AG04450 (cell line): ENCODE measurements around the gene EIF3B. TPM values are rescaled to one million over a fixed set of nuclear protein-coding genes. Genes with fewer than 3 reads are reported as not detected.

Source experiments
- CTCF ChIA-PET: fragments of 300-600, 350-600 bp; formaldehyde crosslinking; extraction: SDS; loops from one replicate; lab custom pipeline; 2022; ENCODE audit warnings: antibody characterized with exemption, inconsistent platforms; lab: Charles Lee
- POLR2A ChIA-PET: fragments of 350-600 bp; formaldehyde crosslinking; extraction: SDS; loops from one replicate; lab custom pipeline; 2021; ENCODE audit warnings: antibody characterized with exemption, inconsistent platforms; lab: Yijun Ruan, JAX
- DNase-seq: peaks from one replicate; pipeline ENCODE4 v3.0.0-alpha.2; 2011; ENCODE audit warnings: low read depth, low spot score
- H3K27ac ChIP-seq: one replicate; pipeline ENCODE4 v1.5.1; 2012; ENCODE audit warnings: low read depth, low read length, control low read depth
- H3K27me3 ChIP-seq: one replicate; pipeline ENCODE4 v1.6.0; 2012; ENCODE audit warnings: low read length; ENCODE audit not compliant: control insufficient read depth, insufficient read depth
- H3K4me3 ChIP-seq: 2 replicates; pipeline ENCODE4 v1.5.1; 2011; ENCODE audit warnings: mild to moderate bottlenecking, low read depth, low read length, control low read depth
- H3K9me3 ChIP-seq: 2 replicates; pipeline ENCODE4 v1.5.1; 2012; ENCODE audit warnings: low read length; ENCODE audit not compliant: control insufficient read depth, insufficient read depth
- CTCF ChIP-seq: IDR thresholded peaks from 2 replicates; pipeline ENCODE4 v1.5.1; 2011; ENCODE audit warnings: low read depth, low read length, control low read depth, inconsistent platforms
- polyA plus RNA-seq: library from polyadenylated mRNA; depleted of rRNA; stranded (reverse); fragments of >200 nt; gene quantifications from 2 replicates; pipeline ENCODE4 v1.2.3, GENCODE V29; 2011

Gene EIF3B
- polyA plus RNA-seq, 1 experiment = 110 TPM

- Histone ChIP-seq H3K4me3 (no peak overlapping the region), H3K9me3 (no peaks in the 10 kb centered on the region), H3K27me3 (no peaks in the 10 kb centered on the region), H3K27ac (no peak overlapping the region)
- CTCF ChIA-PET = no interaction called here
- POLR2A ChIA-PET = no interaction called here
- TF ChIP-seq CTCF = no peak
- no peak for DNase-seq
Observed at GRCh38 chr7:2372724-2373123, 18.1 kb downstream of the EIF3B start.

- Histone ChIP-seq H3K27ac (no peak overlapping the region), H3K27me3 (no peaks in the 10 kb centered on the region), H3K9me3 (no peaks in the 10 kb centered on the region), H3K4me3 (no peak overlapping the region)
- no peak for DNase-seq
- POLR2A ChIA-PET = no interaction called here
- CTCF ChIA-PET = no interaction called here
- no peak for TF ChIP-seq CTCF
Observed at GRCh38 chr7:2373124-2373556, 18.5 kb downstream of the EIF3B start.

- Histone ChIP-seq H3K27me3 (no peaks in the 10 kb centered on the region), H3K9me3 (no peaks in the 10 kb centered on the region), H3K27ac (no peak overlapping the region), H3K4me3 (no peak overlapping the region)
- TF ChIP-seq CTCF = no peak
- CTCF ChIA-PET = no interaction called here
- POLR2A ChIA-PET = no interaction called here
- no peak for DNase-seq
Observed at GRCh38 chr7:2373646-2374045, 19.0 kb downstream of the EIF3B start.

GRCh38 chr7:2374401-2374800 is 19.8 kb downstream of the EIF3B start:
- no peak for TF ChIP-seq CTCF
- CTCF ChIA-PET = no interaction called here

GRCh38 chr7:2374830-2375728 is 20.5 kb downstream of the EIF3B start:
- Histone ChIP-seq H3K9me3 (no peaks in the 10 kb centered on the region), H3K27ac (no peak overlapping the region), H3K4me3 (no peak overlapping the region), H3K27me3 (no peaks in the 10 kb centered on the region)
- no peak for TF ChIP-seq CTCF
- no peak for DNase-seq
- CTCF ChIA-PET = no interaction called here
- POLR2A ChIA-PET = no interaction called here

More at GRCh38 chr7:2374401-2374800, 19.8 kb downstream of the EIF3B start:
- no peak for DNase-seq
- Histone ChIP-seq H3K27me3 (no peaks in the 10 kb centered on the region), H3K9me3 (no peaks in the 10 kb centered on the region), H3K4me3 (no peak overlapping the region), H3K27ac (no peak overlapping the region)
- POLR2A ChIA-PET = no interaction called here
